ENCODE measurements around the gene TRPC6. TPM values are rescaled to one million over a fixed set of nuclear protein-coding genes. Genes with fewer than 3 reads are reported as not detected.

TRPC6 gene
- total and polyA plus RNA-seq, 4 experiments from 2014 or later: not detected

GRCh38 chr11:101584655-101585054, 848 bp upstream of the TRPC6 start:
- no peak for DNase-seq
- ChIA-PET CTCF (ENCODE audit: partially characterized antibody) (no interaction called here), POLR2A (ENCODE audit: partially characterized antibody) (no interaction called here)
- H3K27ac ChIP-seq (ENCODE audit: low read depth, low read length): no peak overlapping the region
- intact Hi-C loops (cut with micrococcal nuclease): no loop called here
- H3K36me3 Mint-ChIP-seq: no peaks in the 10 kb centered on the region
- H3K27me3 ChIP-seq (ENCODE audit: insufficient read depth, low read length): no peaks in the 10 kb centered on the region
- H3K9me3 Mint-ChIP-seq: peaks cover 0 to 14% (median 7%) of the 10 kb centered on the region in 8 donors
- no peaks in the 10 kb centered on the region for H3K36me3 ChIP-seq (ENCODE audit: insufficient read depth, low read length)
- H3K4me3 Mint-ChIP-seq: no peak overlapping the region
- no peaks in the 10 kb centered on the region for H3K9me3 ChIP-seq (ENCODE audit: control insufficient read depth in 1 of 2, low read length in 2 of 2)
- H3K4me1 Mint-ChIP-seq: no peaks in the 10 kb centered on the region
- H3K4me3 ChIP-seq (ENCODE audit: low read length in 2 of 2): no peak overlapping the region
- H3K27me3 Mint-ChIP-seq: peaks cover 6 to 12% of the 10 kb centered on the region in 2 donors
- H3K4me1 ChIP-seq (ENCODE audit: insufficient read depth, low read length): no peaks in the 10 kb centered on the region
- H3K27ac Mint-ChIP-seq: no peak overlapping the region

GRCh38 chr11:101584129-101584515, 315 bp upstream of the TRPC6 start:
- POLR2A ChIA-PET (ENCODE audit: partially characterized antibody): no interaction called here
- intact Hi-C loops (cut with micrococcal nuclease): no loop called here
- H3K4me1 Mint-ChIP-seq: no peaks in the 10 kb centered on the region
- peaks cover 6 to 12% of the 10 kb centered on the region in 2 donors for H3K27me3 Mint-ChIP-seq
- no peaks in the 10 kb centered on the region for H3K9me3 ChIP-seq (ENCODE audit: control insufficient read depth in 1 of 2, low read length in 2 of 2)
- no peaks in the 10 kb centered on the region for H3K36me3 ChIP-seq (ENCODE audit: insufficient read depth, low read length)
- DNase-seq: no peak
- CTCF ChIA-PET (ENCODE audit: partially characterized antibody): no interaction called here
- no peaks in the 10 kb centered on the region for H3K36me3 Mint-ChIP-seq
- H3K27ac Mint-ChIP-seq: no peak overlapping the region
- H3K4me3 ChIP-seq (ENCODE audit: low read length in 2 of 2): no peak overlapping the region
- H3K4me1 ChIP-seq (ENCODE audit: insufficient read depth, low read length): no peaks in the 10 kb centered on the region
- peaks cover 0 to 19% (median 8%) of the 10 kb centered on the region in 8 donors for H3K9me3 Mint-ChIP-seq
- H3K27ac ChIP-seq (ENCODE audit: low read depth, low read length): no peak overlapping the region
- H3K4me3 Mint-ChIP-seq: no peak overlapping the region
- no peaks in the 10 kb centered on the region for H3K27me3 ChIP-seq (ENCODE audit: insufficient read depth, low read length)

- CTCF ChIA-PET (ENCODE audit: partially characterized antibody): no interaction called here
- no peaks in the 10 kb centered on the region for H3K9me3 ChIP-seq (ENCODE audit: control insufficient read depth in 1 of 2, low read length in 2 of 2)
- H3K36me3 ChIP-seq (ENCODE audit: insufficient read depth, low read length): no peaks in the 10 kb centered on the region
- H3K27ac Mint-ChIP-seq: no peak overlapping the region
- H3K4me3 Mint-ChIP-seq: no peak overlapping the region
- H3K4me1 ChIP-seq (ENCODE audit: insufficient read depth, low read length): no peaks in the 10 kb centered on the region
- H3K27me3 Mint-ChIP-seq: peaks cover 6 to 12% of the 10 kb centered on the region in 2 donors
- H3K9me3 Mint-ChIP-seq: peaks cover 0 to 19% (median 8%) of the 10 kb centered on the region in 8 donors
- H3K27me3 ChIP-seq (ENCODE audit: insufficient read depth, low read length): no peaks in the 10 kb centered on the region
- H3K36me3 Mint-ChIP-seq: no peaks in the 10 kb centered on the region
- intact Hi-C loops (cut with micrococcal nuclease): no loop called here
- no peak overlapping the region for H3K4me3 ChIP-seq (ENCODE audit: low read length in 2 of 2)
- POLR2A ChIA-PET (ENCODE audit: partially characterized antibody): no interaction called here
- no peak overlapping the region for H3K27ac ChIP-seq (ENCODE audit: low read depth, low read length)
- H3K4me1 Mint-ChIP-seq: no peaks in the 10 kb centered on the region
- no peak for DNase-seq
These were observed 887 bp downstream of the TRPC6 start for GRCh38 chr11:101582989-101583250.

- no peak overlapping the region for H3K27ac ChIP-seq (ENCODE audit: low read depth, low read length)
- H3K36me3 Mint-ChIP-seq: no peaks in the 10 kb centered on the region
- no peaks in the 10 kb centered on the region for H3K9me3 ChIP-seq (ENCODE audit: control insufficient read depth in 1 of 2, low read length in 2 of 2)
- peaks cover 0 to 19% (median 9%) of the 10 kb centered on the region in 8 donors for H3K9me3 Mint-ChIP-seq
- H3K4me1 Mint-ChIP-seq: no peaks in the 10 kb centered on the region
- no peak for DNase-seq
- ChIA-PET POLR2A (ENCODE audit: partially characterized antibody) (no interaction called here), CTCF (ENCODE audit: partially characterized antibody) (no interaction called here)
- H3K36me3 ChIP-seq (ENCODE audit: insufficient read depth, low read length): no peaks in the 10 kb centered on the region
- no peak overlapping the region for H3K4me3 ChIP-seq (ENCODE audit: low read length in 2 of 2)
- intact Hi-C loops (cut with micrococcal nuclease): no loop called here
- no peak overlapping the region for H3K4me3 Mint-ChIP-seq
- H3K27ac Mint-ChIP-seq: no peak overlapping the region
- peaks cover 6 to 12% of the 10 kb centered on the region in 2 donors for H3K27me3 Mint-ChIP-seq
- no peaks in the 10 kb centered on the region for H3K27me3 ChIP-seq (ENCODE audit: insufficient read depth, low read length)
- no peaks in the 10 kb centered on the region for H3K4me1 ChIP-seq (ENCODE audit: insufficient read depth, low read length)
These were observed 1.4 kb downstream of the TRPC6 start for GRCh38 chr11:101582236-101582988.

- ChIA-PET CTCF (ENCODE audit: partially characterized antibody) (no interaction called here), POLR2A (ENCODE audit: partially characterized antibody) (no interaction called here)
- H3K9me3 Mint-ChIP-seq: peaks cover 0 to 14% (median 6%) of the 10 kb centered on the region in 8 donors
- H3K36me3 Mint-ChIP-seq: no peaks in the 10 kb centered on the region
- no peak overlapping the region for H3K4me3 ChIP-seq (ENCODE audit: low read length in 2 of 2)
- no peaks in the 10 kb centered on the region for H3K9me3 ChIP-seq (ENCODE audit: control insufficient read depth in 1 of 2, low read length in 2 of 2)
- intact Hi-C loops (cut with micrococcal nuclease): no loop called here
- no peaks in the 10 kb centered on the region for H3K36me3 ChIP-seq (ENCODE audit: insufficient read depth, low read length)
- no peaks in the 10 kb centered on the region for H3K4me1 Mint-ChIP-seq
- H3K4me3 Mint-ChIP-seq: no peak overlapping the region
- no peaks in the 10 kb centered on the region for H3K4me1 ChIP-seq (ENCODE audit: insufficient read depth, low read length)
- no peak for DNase-seq
- no peak overlapping the region for H3K27ac ChIP-seq (ENCODE audit: low read depth, low read length)
- peaks cover 0 to under 1% of the 10 kb centered on the region in 2 donors for H3K27me3 Mint-ChIP-seq
- H3K27ac Mint-ChIP-seq: no peak overlapping the region
- H3K27me3 ChIP-seq (ENCODE audit: insufficient read depth, low read length): no peaks in the 10 kb centered on the region
These were observed 6.3 kb downstream of the TRPC6 start for GRCh38 chr11:101577461-101577860.

- ChIA-PET CTCF (ENCODE audit: partially characterized antibody) (no interaction called here), POLR2A (ENCODE audit: partially characterized antibody) (no interaction called here)
- H3K27me3 Mint-ChIP-seq: no peaks in the 10 kb centered on the region
- H3K36me3 ChIP-seq (ENCODE audit: insufficient read depth, low read length): no peaks in the 10 kb centered on the region
- H3K9me3 ChIP-seq (ENCODE audit: control insufficient read depth in 1 of 2, low read length in 2 of 2): no peaks in the 10 kb centered on the region
- intact Hi-C loops (cut with micrococcal nuclease): no loop called here
- H3K9me3 Mint-ChIP-seq: peaks cover 0 to 13% (median 8%) of the 10 kb centered on the region in 8 donors
- H3K4me1 ChIP-seq (ENCODE audit: insufficient read depth, low read length): no peaks in the 10 kb centered on the region
- H3K27me3 ChIP-seq (ENCODE audit: insufficient read depth, low read length): no peaks in the 10 kb centered on the region
- H3K4me1 Mint-ChIP-seq: no peaks in the 10 kb centered on the region
- no peak overlapping the region for H3K4me3 Mint-ChIP-seq
- no peak overlapping the region for H3K4me3 ChIP-seq (ENCODE audit: low read length in 2 of 2)
- no peaks in the 10 kb centered on the region for H3K36me3 Mint-ChIP-seq
- H3K27ac ChIP-seq (ENCODE audit: low read depth, low read length): no peak overlapping the region
- no peak overlapping the region for H3K27ac Mint-ChIP-seq
- DNase-seq: no peak
These were observed 7.4 kb downstream of the TRPC6 start for GRCh38 chr11:101576456-101576855.

GRCh38 chr11:101574886-101575285, 8.9 kb downstream of the TRPC6 start:
- H3K27me3 Mint-ChIP-seq: no peaks in the 10 kb centered on the region
- Histone ChIP-seq H3K4me3 (ENCODE audit: low read length in 2 of 2) (no peak overlapping the region), H3K27ac (ENCODE audit: low read depth, low read length) (no peak overlapping the region), H3K36me3 (ENCODE audit: insufficient read depth, low read length) (no peaks in the 10 kb centered on the region), H3K4me1 (ENCODE audit: insufficient read depth, low read length) (no peaks in the 10 kb centered on the region), H3K27me3 (ENCODE audit: insufficient read depth, low read length) (no peaks in the 10 kb centered on the region), H3K9me3 (ENCODE audit: control insufficient read depth in 1 of 2, low read length in 2 of 2) (no peaks in the 10 kb centered on the region)
- ChIA-PET POLR2A (ENCODE audit: partially characterized antibody) (no interaction called here), CTCF (ENCODE audit: partially characterized antibody) (no interaction called here)
- no peak overlapping the region for H3K27ac Mint-ChIP-seq
- H3K36me3 Mint-ChIP-seq: no peaks in the 10 kb centered on the region
- H3K9me3 Mint-ChIP-seq: peaks cover 0 to 16% (median 8%) of the 10 kb centered on the region in 8 donors
- no peak for DNase-seq
- H3K4me3 Mint-ChIP-seq: no peak overlapping the region
- no peaks in the 10 kb centered on the region for H3K4me1 Mint-ChIP-seq
- intact Hi-C loops (cut with micrococcal nuclease): no loop called here

GRCh38 chr11:101567071-101567470, 16.7 kb downstream of the TRPC6 start:
- no peak for DNase-seq
- no peaks in the 10 kb centered on the region for H3K4me1 Mint-ChIP-seq
- H3K27ac ChIP-seq (ENCODE audit: low read depth, low read length): no peak overlapping the region
- no peaks in the 10 kb centered on the region for H3K36me3 Mint-ChIP-seq
- no peaks in the 10 kb centered on the region for H3K36me3 ChIP-seq (ENCODE audit: insufficient read depth, low read length)
- no peak overlapping the region for H3K4me3 ChIP-seq (ENCODE audit: low read length in 2 of 2)
- POLR2A ChIA-PET (ENCODE audit: partially characterized antibody): no interaction called here
- H3K9me3 Mint-ChIP-seq: peaks cover 0 to 14% (median 5%) of the 10 kb centered on the region in 8 donors
- H3K27me3 Mint-ChIP-seq: no peaks in the 10 kb centered on the region
- H3K4me3 Mint-ChIP-seq: no peak overlapping the region
- CTCF ChIA-PET (ENCODE audit: partially characterized antibody): no interaction called here
- H3K27ac Mint-ChIP-seq: no peak overlapping the region
- no peaks in the 10 kb centered on the region for H3K4me1 ChIP-seq (ENCODE audit: insufficient read depth, low read length)
- no peaks in the 10 kb centered on the region for H3K9me3 ChIP-seq (ENCODE audit: control insufficient read depth in 1 of 2, low read length in 2 of 2)
- no peaks in the 10 kb centered on the region for H3K27me3 ChIP-seq (ENCODE audit: insufficient read depth, low read length)
- intact Hi-C loops (cut with micrococcal nuclease): no loop called here

All from CD4-positive, alpha-beta memory T cell (primary cell).